H1 (cell line): ENCODE measurements around the gene HORMAD2.
"Not testable (repeated sequence)": the region's sequence is repeated elsewhere in the genome, so short reads cannot be mapped to it uniquely, and the experiment has no call there.

ENCODE experiments used
- CHD2 ChIP-seq: IDR thresholded peaks from 2 replicates; pipeline ENCODE4 v1.6.1; 2012; ENCODE audit warnings: low read length, improper control_type of control experiment
- CTCF ChIP-seq, 3 experiments: IDR thresholded peaks; 1 replicate in 2 of 3; 2 replicates in 1 of 3; pipeline versions ENCODE4 v1.5.1 to v1.6.1; 2011; ENCODE audit warnings: low read length in 3 of 3, mild to moderate bottlenecking in 3 of 3, inconsistent platforms in 2 of 3, low read depth in 1 of 3, moderate library complexity in 1 of 3; ENCODE audit not compliant: insufficient read depth in 1 of 3; ENCODE audit errors: control extremely low read depth in 1 of 3
- POLR2A ChIP-seq, 2 experiments: IDR thresholded peaks; 1 replicate in 1 of 2; 2 replicates in 1 of 2; pipeline ENCODE4 v1.6.1; 2011; ENCODE audit warnings: low read depth in 2 of 2, low read length in 2 of 2, mild to moderate bottlenecking in 2 of 2; ENCODE audit errors: control extremely low read depth in 1 of 2
- SUZ12 ChIP-seq: fragments of 200-600 bp; sonication (generic); IDR thresholded peaks from 2 replicates; pipeline ENCODE4 v1.6.1; 2012; ENCODE audit warnings: mild to moderate bottlenecking, inconsistent platforms, low read length, moderate library complexity, mixed read lengths
- ZNF274 ChIP-seq: IDR thresholded peaks from 2 replicates; pipeline ENCODE4 v1.7.0; 2012; ENCODE audit warnings: low read length, borderline replicate concordance; ENCODE audit errors: extremely low read depth

- not testable (repeated sequence) for TF ChIP-seq CHD2; ZNF274; POLR2A (IDR thresholded peaks at IDR 0.05; ENCODE audit: control extremely low read depth in 1 of 2, low read depth in 2 of 2, low read length in 2 of 2); CTCF (IDR thresholded peaks at IDR 0.05; ENCODE audit: control extremely low read depth in 1 of 3, insufficient read depth in 1 of 3, low read depth in 1 of 3, low read length in 3 of 3); SUZ12
Measured at GRCh38 chr22:30059346-30060020, 20.8 kb upstream of the HORMAD2 start.
